Activated effector memory CD4-positive, alpha-beta T cell treated with anti-CD3 and anti-CD28 coated beads, Interleukin-2, amount 50 U/mL, for 16 hours (primary cell): ENCODE data around the gene PITPNC1.
A peak's percentile ranks its signal among the peaks of the same experiment; 100 is the strongest.

Experiments used
- DNase-seq: peaks from one replicate; pipeline ENCODE4 v3.0.0-alpha.2; 2020

The PITPNC1 gene

GRCh38 chr17:67435786-67436185, 58.7 kb downstream of the PITPNC1 start:
- no peak for DNase-seq

GRCh38 chr17:67436233-67436632, 59.2 kb downstream of the PITPNC1 start:
- no peak for DNase-seq

- no peak for DNase-seq
Observed at GRCh38 chr17:67438667-67439066, 61.6 kb downstream of the PITPNC1 start.

- no peak for DNase-seq
Observed at GRCh38 chr17:67439269-67439668, 62.2 kb downstream of the PITPNC1 start.

GRCh38 chr17:67440277-67441051, 63.4 kb downstream of the PITPNC1 start:
- no peak for DNase-seq

- peak; percentile 88 for DNase-seq
Observed at GRCh38 chr17:67441052-67441895, 64.2 kb downstream of the PITPNC1 start.

GRCh38 chr17:67441896-67442219, 64.8 kb downstream of the PITPNC1 start:
- DNase-seq = no peak

- DNase-seq = no peak
Observed at GRCh38 chr17:67442787-67443624, 65.9 kb downstream of the PITPNC1 start.

GRCh38 chr17:67443931-67444595, 67.0 kb downstream of the PITPNC1 start:
- DNase-seq = no peak

- DNase-seq = no peak
Observed at GRCh38 chr17:67448449-67448848, 71.4 kb downstream of the PITPNC1 start.

GRCh38 chr17:67449065-67449464, 72.0 kb downstream of the PITPNC1 start:
- no peak for DNase-seq

- no peak for DNase-seq
Observed at GRCh38 chr17:67449845-67450755, 73.0 kb downstream of the PITPNC1 start.

- DNase-seq = no peak
Observed at GRCh38 chr17:67452681-67453554, 75.8 kb downstream of the PITPNC1 start.

GRCh38 chr17:67456103-67456502, 79.0 kb downstream of the PITPNC1 start:
- DNase-seq = no peak

GRCh38 chr17:67456889-67457288, 79.8 kb downstream of the PITPNC1 start:
- no peak for DNase-seq

GRCh38 chr17:67458203-67458602, 81.1 kb downstream of the PITPNC1 start:
- DNase-seq = no peak

- no peak for DNase-seq
Observed at GRCh38 chr17:67459985-67460384, 82.9 kb downstream of the PITPNC1 start.

GRCh38 chr17:67461228-67461780, 84.2 kb downstream of the PITPNC1 start:
- no peak for DNase-seq

GRCh38 chr17:67461876-67462275, 84.8 kb downstream of the PITPNC1 start:
- DNase-seq = no peak

- no peak for DNase-seq
Observed at GRCh38 chr17:67466251-67466796, 89.2 kb downstream of the PITPNC1 start.
